GM13977 (cell line): ENCODE data around the gene FSTL4.
"Not testable (repeated sequence)": the region's sequence is repeated elsewhere in the genome, so short reads cannot be mapped to it uniquely, and the experiment has no call there.

ENCODE experiments used
- DNase-seq: peaks from one replicate; pipeline ENCODE4 v3.0.0; 2012; ENCODE audit warnings: low spot score
- in situ Hi-C: fragments of 300-500 bp; cut with MboI; formaldehyde crosslinking; loops from one replicate; pipeline ENCODE4 v1.12.0; 2022; ENCODE audit warnings: low sequenced_read_pairs, low pct_unique_long_range_greater_than_20kb, mixed read lengths, inconsistent platforms; ENCODE audit not compliant: unreplicated experiment
- TF ChIP-seq, protein P1 (sequence below): IDR thresholded peaks from 2 replicates; pipeline ENCODE4 v1.5.1; 2012; ENCODE audit warnings: mild to moderate bottlenecking, control low read depth; ENCODE audit not compliant: insufficient read depth; ENCODE audit errors: extremely low read depth, missing control alignments

Gene FSTL4

GRCh38 chr5:133397348-133397747 is 215.0 kb downstream of the FSTL4 start:
- TF ChIP-seq, protein P1, sequence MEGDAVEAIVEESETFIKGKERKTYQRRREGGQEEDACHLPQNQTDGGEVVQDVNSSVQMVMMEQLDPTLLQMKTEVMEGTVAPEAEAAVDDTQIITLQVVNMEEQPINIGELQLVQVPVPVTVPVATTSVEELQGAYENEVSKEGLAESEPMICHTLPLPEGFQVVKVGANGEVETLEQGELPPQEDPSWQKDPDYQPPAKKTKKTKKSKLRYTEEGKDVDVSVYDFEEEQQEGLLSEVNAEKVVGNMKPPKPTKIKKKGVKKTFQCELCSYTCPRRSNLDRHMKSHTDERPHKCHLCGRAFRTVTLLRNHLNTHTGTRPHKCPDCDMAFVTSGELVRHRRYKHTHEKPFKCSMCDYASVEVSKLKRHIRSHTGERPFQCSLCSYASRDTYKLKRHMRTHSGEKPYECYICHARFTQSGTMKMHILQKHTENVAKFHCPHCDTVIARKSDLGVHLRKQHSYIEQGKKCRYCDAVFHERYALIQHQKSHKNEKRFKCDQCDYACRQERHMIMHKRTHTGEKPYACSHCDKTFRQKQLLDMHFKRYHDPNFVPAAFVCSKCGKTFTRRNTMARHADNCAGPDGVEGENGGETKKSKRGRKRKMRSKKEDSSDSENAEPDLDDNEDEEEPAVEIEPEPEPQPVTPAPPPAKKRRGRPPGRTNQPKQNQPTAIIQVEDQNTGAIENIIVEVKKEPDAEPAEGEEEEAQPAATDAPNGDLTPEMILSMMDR, result no peak
- in situ Hi-C loops, result no loop called here
- no peak for DNase-seq

DNA sequence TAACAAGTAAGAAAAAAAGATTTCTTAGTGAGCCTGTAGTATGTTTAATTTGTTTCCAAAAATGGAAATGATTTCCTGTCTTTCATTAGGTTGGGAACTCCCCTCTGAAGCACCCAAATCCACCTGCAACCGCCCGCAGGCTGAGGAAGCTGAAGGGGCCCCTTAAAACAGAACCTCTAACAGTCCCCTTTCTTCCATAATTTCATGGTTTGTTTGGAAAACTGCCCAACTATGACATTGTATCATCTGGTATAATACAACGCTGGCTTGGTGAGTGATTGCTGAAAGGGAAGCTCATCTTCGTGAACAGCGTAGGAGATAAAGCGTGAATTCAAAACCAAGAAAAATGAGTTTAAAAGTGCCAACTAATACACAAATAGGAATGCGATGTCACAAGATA is 215.5 kb downstream of the FSTL4 start:
- no peak for DNase-seq
- TF ChIP-seq, protein P1, result no peak
- in situ Hi-C loops, result no loop called here

DNA sequence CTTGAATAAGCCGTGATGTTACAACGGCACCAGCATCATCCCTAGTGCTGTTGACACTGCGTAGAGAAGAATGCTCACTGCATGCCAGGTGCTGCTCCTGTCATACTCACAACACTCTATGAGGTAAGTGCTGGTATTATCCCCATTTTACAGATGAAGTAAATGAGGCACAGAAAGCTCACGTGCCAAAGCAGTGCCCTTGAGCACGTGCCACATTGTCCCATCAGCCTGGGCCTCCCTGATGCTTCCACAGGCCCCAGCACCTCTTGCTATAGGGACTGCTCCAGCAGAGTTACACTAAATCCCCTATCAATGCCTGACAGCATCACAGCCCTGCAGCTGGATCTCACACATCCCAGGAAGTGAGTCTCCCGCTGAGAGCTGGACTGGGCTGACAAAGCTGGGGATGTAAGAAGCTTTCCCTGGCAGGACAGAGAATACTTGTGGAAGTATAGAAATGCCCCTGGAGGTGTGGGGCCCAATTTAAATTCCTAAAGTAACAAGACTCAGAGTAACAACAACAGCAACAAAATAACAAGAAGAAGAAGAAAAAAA is 216.1 kb downstream of the FSTL4 start:
- in situ Hi-C loops, result no loop called here
- no peak for DNase-seq
- TF ChIP-seq, protein P1, result no peak

DNA sequence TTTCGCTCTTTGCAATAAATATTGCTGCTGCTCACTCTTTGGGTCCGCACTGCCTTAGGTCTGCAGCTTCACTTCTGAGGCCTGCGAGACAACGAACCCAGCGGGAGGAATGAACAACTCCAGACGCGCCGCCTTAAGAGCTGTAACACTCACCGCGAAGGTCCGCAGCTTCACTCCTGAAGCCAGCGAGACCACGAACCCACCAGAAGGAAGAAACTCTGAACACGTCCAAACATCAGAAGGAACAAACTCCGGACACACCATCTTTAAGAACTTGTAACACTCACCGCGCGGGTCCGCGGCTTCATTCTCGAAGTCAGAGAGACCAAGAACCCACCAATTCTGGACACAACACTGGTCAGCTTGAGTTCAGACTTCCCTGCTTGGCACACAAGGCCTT is 217.1 kb downstream of the FSTL4 start:
- DNase-seq, result not testable (repeated sequence)

DNA sequence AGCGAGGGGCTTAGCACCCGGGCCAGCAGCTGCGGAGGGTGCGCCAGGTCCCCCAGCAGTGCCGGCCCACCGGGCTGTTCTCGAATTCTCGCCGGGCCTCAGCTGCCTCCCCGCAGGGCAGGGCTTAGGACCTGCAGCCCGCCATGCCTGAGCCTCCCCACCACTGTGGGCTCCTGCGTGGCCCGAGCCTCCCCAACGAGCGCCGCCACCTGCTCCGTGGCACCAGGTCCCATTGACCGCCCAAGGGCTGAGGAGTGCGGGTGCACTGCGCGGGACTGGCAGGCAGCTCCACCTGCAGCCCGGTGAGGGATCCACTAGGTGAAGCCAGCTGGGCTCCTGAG is 217.9 kb downstream of the FSTL4 start:
- DNase-seq, in situ Hi-C loops: not testable (repeated sequence)

More for the DNA sequence above, 217.1 kb downstream of the FSTL4 start:
- in situ Hi-C loops, result not testable (repeated sequence)

- in situ Hi-C loops, result no loop called here
- DNase-seq, result no peak
- TF ChIP-seq, protein P1, result no peak
Measured at GRCh38 chr5:133393776-133394476, 218.4 kb downstream of the FSTL4 start.

DNA sequence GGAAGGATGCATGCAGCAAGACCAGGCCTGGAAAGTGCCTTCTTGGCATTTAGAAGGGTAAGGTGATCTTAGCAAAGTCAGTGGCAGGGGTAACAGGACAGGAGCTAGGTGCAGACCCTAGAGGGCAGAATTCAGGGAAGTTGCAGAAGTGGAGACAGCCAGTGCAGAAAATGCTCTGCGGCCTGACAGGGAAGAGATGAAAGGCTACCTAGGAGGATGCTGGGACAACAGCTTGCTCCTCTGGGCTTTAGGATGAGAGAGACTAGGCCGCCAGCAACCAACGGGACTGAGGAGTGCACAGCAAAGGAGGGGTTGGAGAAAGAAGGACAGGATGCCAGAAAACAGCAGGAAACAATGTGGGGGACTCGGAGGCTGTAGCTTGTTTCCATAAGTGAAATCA is 219.9 kb downstream of the FSTL4 start:
- TF ChIP-seq, protein P1, result no peak
- in situ Hi-C loops, result no loop called here
- no peak for DNase-seq
